ENCODE measurements around the gene CHERP. TPM values are rescaled to one million over a fixed set of nuclear protein-coding genes. Genes with fewer than 3 reads are reported as not detected.

The CHERP gene
- total and polyA plus RNA-seq, 2 of the 8 experiments (the other 6 are each of a cell fraction or from before 2014, with no cell fraction given), result 13.9 to 73.7 TPM

- H4K91ac ChIP-seq (replicated peaks; ENCODE audit: insufficient read length, low read length), result no peak overlapping the region
- no peak overlapping the region for H3K23ac ChIP-seq (ENCODE audit: insufficient read length)
- H2AK5ac ChIP-seq (ENCODE audit: low read depth, low read length), result no peak overlapping the region
- no peak overlapping the region for H4K8ac ChIP-seq (ENCODE audit: extremely low read depth, insufficient read depth, low read length)
- no peak overlapping the region for H2BK120ac ChIP-seq (replicated peaks; ENCODE audit: low read depth, low read length)
- DNase-seq (ENCODE audit: low read depth in 1 of 2, low spot score in 2 of 2) (no peak), FAIRE-seq (no peak)
- H3K79me1 ChIP-seq (ENCODE audit: low read depth, low read length), result peaks cover 43% of the 10 kb centered on the region
- no peak overlapping the region for H2BK12ac ChIP-seq (ENCODE audit: low read depth, low read length)
- no peak overlapping the region for H3K56ac ChIP-seq (replicated peaks; ENCODE audit: insufficient read length, low read depth, low read length)
- H4K20me1 ChIP-seq (replicated peaks in 1 of 2; ENCODE audit: control insufficient read depth in 1 of 2, insufficient read depth in 2 of 2, low read length in 2 of 2), result peaks cover 23 to 41% of the 10 kb centered on the region in 2 experiments
- no peaks in the 10 kb centered on the region for H3K27me3 ChIP-seq (replicated peaks in 1 of 4; ENCODE audit: control insufficient read depth in 3 of 4, extremely low read depth in 1 of 4, insufficient read depth in 3 of 4, low read length in 3 of 4)
- H3K4ac ChIP-seq (replicated peaks; ENCODE audit: insufficient read length, low read depth, low read length), result no peak overlapping the region
- no peak overlapping the region for H2AFZ ChIP-seq (ENCODE audit: low read length)
- no peaks in the 10 kb centered on the region for H3K23me2 ChIP-seq (ENCODE audit: low read depth, low read length)
- no peak overlapping the region for H2BK15ac ChIP-seq (ENCODE audit: low read length)
- no peak overlapping the region for H3K27ac ChIP-seq (ENCODE audit: low read depth, low read length)
- no peak overlapping the region for H3K18ac ChIP-seq (ENCODE audit: extremely low read depth, low read length)
- H3K9ac ChIP-seq (replicated peaks in 1 of 4; ENCODE audit: extremely low read depth in 1 of 4, low read depth in 3 of 4, low read length in 3 of 4), result 0 out of 7 replicates have a peak overlapping the region, but pooled peaks of 1 of the 4 experiments have one; percentile 16
- CTCF ChIA-PET (ENCODE audit: partially characterized antibody), result interaction anchor here (1.3 to 3.1 kb wide), 4 partner anchors 23 to 45 kb away, joined by 3 to 12 read pairs (median 3); no protein-coding TSS in a partner anchor
- H3K4me3 ChIP-seq (ENCODE audit: extremely low read depth in 1 of 4, insufficient read depth in 2 of 4, low read depth in 3 of 4, low read length in 4 of 4), result no peak overlapping the region
- no peaks in the 10 kb centered on the region for H3K9me3 ChIP-seq (ENCODE audit: insufficient read depth in 2 of 2, low read depth in 1 of 2, low read length in 1 of 2)
- H3K79me2 ChIP-seq (ENCODE audit: control insufficient read depth in 1 of 2, insufficient read depth in 2 of 2, low read length in 2 of 2), result peaks cover 6 to 85% of the 10 kb centered on the region in 2 experiments; a peak in 3 of 4 replicates
- POLR2A ChIA-PET (ENCODE audit: partially characterized antibody), result interaction anchor here (1.5 to 5.9 kb wide), 2 partner anchors 10 to 11 kb away, joined by 4 to 58 read pairs; partner anchors contain the start of gene SLC35E1
- H3K14ac ChIP-seq (ENCODE audit: insufficient read length), result no peak overlapping the region
- WGBS, 2 experiments (ENCODE audit: extremely low coverage in 1 of 2, insufficient coverage in 1 of 2, insufficient read length in 1 of 2, insufficient replicate concordance in 2 of 2, low coverage in 1 of 2, low lambda C conversion rate in 2 of 2, missing lambda C conversion rate in 1 of 2), result 93% methylated on average over 6 of the region's 6 CpGs; no CpG with 5 or more reads in 1 of the 2 experiments
- H4K5ac ChIP-seq (ENCODE audit: insufficient read length, low read depth, low read length), result no peak overlapping the region
- peaks cover 0 to 28% (median 15%) of the 10 kb centered on the region in 4 experiments; a peak in 6 of 7 replicates for H3K4me1 ChIP-seq (replicated peaks in 1 of 4; ENCODE audit: control insufficient read depth in 3 of 4, insufficient read depth in 4 of 4, low read length in 3 of 4)
- no peak overlapping the region for H3K4me2 ChIP-seq (ENCODE audit: insufficient read depth in 1 of 2, low read depth in 2 of 2, low read length in 2 of 2)
- peaks cover 0 to 5% (median 2%) of the 10 kb centered on the region in 4 experiments; a peak in 4 of 8 replicates for H3K36me3 ChIP-seq (ENCODE audit: control insufficient read depth in 2 of 4, insufficient read depth in 4 of 4, low read length in 3 of 4)
- H2BK20ac ChIP-seq (ENCODE audit: low read length), result no peak overlapping the region
- no peak overlapping the region for H2BK5ac ChIP-seq (ENCODE audit: low read depth, low read length)
- no peak for TF ChIP-seq CBX8 (IDR thresholded peaks at IDR 0.05; ENCODE audit: borderline replicate concordance, low read depth, low read length)
- TF ChIP-seq GABPA (IDR thresholded peaks at IDR 0.05; ENCODE audit: borderline replicate concordance, insufficient read depth, low read length), result no peak
- TF ChIP-seq POLR2AphosphoS5 (IDR thresholded peaks at IDR 0.05; ENCODE audit: low read depth, low read length), result no peak
- no peak for TF ChIP-seq KDM5A (IDR thresholded peaks at IDR 0.05; ENCODE audit: low read length)
- TF ChIP-seq TCF12 (IDR thresholded peaks at IDR 0.05; ENCODE audit: low read depth, low read length), result no peak
- TF ChIP-seq RXRA (IDR thresholded peaks at IDR 0.05; ENCODE audit: insufficient read depth, low read depth, low read length), result no peak
- TF ChIP-seq JUN (IDR thresholded peaks at IDR 0.05; ENCODE audit: low read depth, low read length), result no peak
- TF ChIP-seq RFX5 (IDR thresholded peaks at IDR 0.05; ENCODE audit: borderline replicate concordance, low read depth, low read length), result no peak
- no peak for TF ChIP-seq KDM1A (IDR thresholded peaks at IDR 0.05; ENCODE audit: borderline replicate concordance, low read length)
- TF ChIP-seq ASH2L (IDR thresholded peaks at IDR 0.05; ENCODE audit: low read length), result no peak
- TF ChIP-seq TBP (IDR thresholded peaks at IDR 0.05; ENCODE audit: low read depth, low read length), result no peak
- no peak for TF ChIP-seq JUND (IDR thresholded peaks at IDR 0.05; ENCODE audit: low read length)
- TF ChIP-seq KDM4A (IDR thresholded peaks at IDR 0.05; ENCODE audit: low read depth, low read length, severe bottlenecking), result no peak
- no peak for TF ChIP-seq RBBP5 (IDR thresholded peaks at IDR 0.05; ENCODE audit: borderline replicate concordance, low read depth, low read length)
- no peak for TF ChIP-seq TAF1 (IDR thresholded peaks at IDR 0.05; ENCODE audit: low read depth, low read length)
Measured at GRCh38 chr19:16581971-16582343, 39.7 kb upstream of the CHERP start.

All from H1 (cell line).